Measurements from ENCODE around the gene DIABLO. TPM values are rescaled to one million over a fixed set of nuclear protein-coding genes. Genes with fewer than 3 reads are reported as not detected.

DIABLO gene
- total RNA-seq, 2 donors from 2014 or later = 54.1 to 132 TPM

GRCh38 chr12:122187466-122187865, 38.4 kb downstream of the DIABLO start:
- DNase-seq (ENCODE audit: low spot score) = no peak
- WGBS = 57% methylated on average over 12 of the region's 12 CpGs
- TF ChIP-seq POLR2A (IDR thresholded peaks at IDR 0.05) (no peak), POLR2AphosphoS5 (IDR thresholded peaks at IDR 0.05) (no peak)
- TF ChIP-seq, protein P1, sequence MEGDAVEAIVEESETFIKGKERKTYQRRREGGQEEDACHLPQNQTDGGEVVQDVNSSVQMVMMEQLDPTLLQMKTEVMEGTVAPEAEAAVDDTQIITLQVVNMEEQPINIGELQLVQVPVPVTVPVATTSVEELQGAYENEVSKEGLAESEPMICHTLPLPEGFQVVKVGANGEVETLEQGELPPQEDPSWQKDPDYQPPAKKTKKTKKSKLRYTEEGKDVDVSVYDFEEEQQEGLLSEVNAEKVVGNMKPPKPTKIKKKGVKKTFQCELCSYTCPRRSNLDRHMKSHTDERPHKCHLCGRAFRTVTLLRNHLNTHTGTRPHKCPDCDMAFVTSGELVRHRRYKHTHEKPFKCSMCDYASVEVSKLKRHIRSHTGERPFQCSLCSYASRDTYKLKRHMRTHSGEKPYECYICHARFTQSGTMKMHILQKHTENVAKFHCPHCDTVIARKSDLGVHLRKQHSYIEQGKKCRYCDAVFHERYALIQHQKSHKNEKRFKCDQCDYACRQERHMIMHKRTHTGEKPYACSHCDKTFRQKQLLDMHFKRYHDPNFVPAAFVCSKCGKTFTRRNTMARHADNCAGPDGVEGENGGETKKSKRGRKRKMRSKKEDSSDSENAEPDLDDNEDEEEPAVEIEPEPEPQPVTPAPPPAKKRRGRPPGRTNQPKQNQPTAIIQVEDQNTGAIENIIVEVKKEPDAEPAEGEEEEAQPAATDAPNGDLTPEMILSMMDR (IDR thresholded peaks at IDR 0.05) = no peak
- Histone ChIP-seq H3K27me3 (replicated peaks; ENCODE audit: insufficient read depth) (no peaks in the 10 kb centered on the region), H3K36me3 (no peaks in the 10 kb centered on the region), H3K27ac (no peak overlapping the region), H3K4me3 (no peak overlapping the region), H3K4me1 (replicated peaks) (no peaks in the 10 kb centered on the region), H3K9me3 (no peaks in the 10 kb centered on the region)
- intact Hi-C loops (cut with DNase I) = no loop called here

DNA sequence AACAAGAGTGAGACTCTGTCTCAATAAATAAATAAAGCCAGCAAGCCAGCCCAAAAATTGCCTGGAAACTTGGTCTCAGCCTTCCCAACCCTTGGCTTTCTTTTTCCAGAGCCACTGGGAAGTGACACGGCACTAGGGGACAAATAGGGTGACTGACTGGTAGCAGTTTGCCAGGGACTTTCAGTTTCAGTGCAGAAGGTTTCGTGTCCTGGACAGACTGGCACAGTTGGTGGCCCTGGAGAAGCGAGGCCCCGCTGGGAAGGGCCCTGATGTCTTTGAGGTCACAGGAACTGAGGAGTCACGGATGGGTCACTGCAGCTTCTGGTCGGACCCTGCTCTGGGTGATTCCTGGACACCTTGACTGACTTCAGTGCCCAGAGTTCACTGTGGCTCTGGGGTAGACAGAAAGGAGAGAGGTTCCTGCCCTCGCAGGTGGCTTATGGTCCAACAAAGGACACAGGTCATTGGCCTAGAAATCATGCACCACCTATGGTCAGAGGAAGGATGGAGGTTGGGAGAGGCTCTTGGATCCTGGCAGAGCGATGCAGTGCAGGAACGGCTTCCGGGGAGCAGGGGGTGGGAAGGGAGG, 40.3 kb downstream of the DIABLO start:
- no peaks in the 10 kb centered on the region for H3K27me3 ChIP-seq (replicated peaks; ENCODE audit: insufficient read depth)
- H3K27ac ChIP-seq = no peak overlapping the region
- no peaks in the 10 kb centered on the region for H3K36me3 ChIP-seq
- H3K4me3 ChIP-seq = no peak overlapping the region
- H3K4me1 ChIP-seq (replicated peaks) = no peaks in the 10 kb centered on the region
- TF ChIP-seq POLR2AphosphoS5 (IDR thresholded peaks at IDR 0.05) (no peak), POLR2A (IDR thresholded peaks at IDR 0.05) (no peak)
- TF ChIP-seq, protein P1 (IDR thresholded peaks at IDR 0.05) = no peak
- 93% methylated on average over 10 of the region's 10 CpGs for whole genome bisulfite sequencing
- intact Hi-C loops (cut with DNase I) = no loop called here
- no peak for DNase-seq (ENCODE audit: low spot score)
- H3K9me3 ChIP-seq = no peaks in the 10 kb centered on the region

DNA sequence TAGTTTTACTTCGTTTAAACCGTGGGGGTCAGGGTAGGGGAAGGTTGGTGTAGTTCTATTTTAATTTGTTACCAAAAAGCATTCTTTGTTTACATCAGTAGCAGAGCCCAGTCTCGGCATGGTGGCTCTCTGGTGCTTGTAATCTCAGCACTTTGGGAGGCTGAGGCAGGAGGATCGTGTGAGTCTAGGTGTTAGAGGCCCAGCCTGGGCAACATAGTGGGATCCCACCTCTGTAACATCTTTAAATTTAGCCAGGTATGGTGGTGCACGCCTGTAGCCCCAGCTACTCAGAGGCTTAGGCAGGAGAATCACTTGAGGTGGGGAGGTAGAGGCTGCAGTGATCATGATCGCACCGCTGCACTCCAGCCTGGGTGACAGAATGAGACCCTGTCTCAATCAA, 40.8 kb downstream of the DIABLO start:
- WGBS = 91% methylated on average over 7 of the region's 7 CpGs
- TF ChIP-seq POLR2AphosphoS5 (IDR thresholded peaks at IDR 0.05) (no peak), POLR2A (IDR thresholded peaks at IDR 0.05) (no peak)
- TF ChIP-seq, protein P1 (IDR thresholded peaks at IDR 0.05) = no peak
- no peaks in the 10 kb centered on the region for H3K4me1 ChIP-seq (replicated peaks)
- H3K27ac ChIP-seq = no peak overlapping the region
- DNase-seq (ENCODE audit: low spot score) = no peak
- H3K9me3 ChIP-seq = no peaks in the 10 kb centered on the region
- H3K4me3 ChIP-seq = no peak overlapping the region
- intact Hi-C loops (cut with DNase I) = no loop called here
- no peaks in the 10 kb centered on the region for H3K36me3 ChIP-seq
- H3K27me3 ChIP-seq (replicated peaks; ENCODE audit: insufficient read depth) = no peaks in the 10 kb centered on the region

- H3K4me3 ChIP-seq = no peak overlapping the region
- intact Hi-C loops (cut with DNase I) = no loop called here
- H3K4me1 ChIP-seq (replicated peaks) = no peaks in the 10 kb centered on the region
- no peaks in the 10 kb centered on the region for H3K9me3 ChIP-seq
- 84% methylated on average over 18 of the region's 18 CpGs for WGBS
- TF ChIP-seq, protein P1 (IDR thresholded peaks at IDR 0.05) = no peak
- TF ChIP-seq POLR2A (IDR thresholded peaks at IDR 0.05) (no peak), POLR2AphosphoS5 (IDR thresholded peaks at IDR 0.05) (no peak)
- no peak for DNase-seq (ENCODE audit: low spot score)
- no peaks in the 10 kb centered on the region for H3K27me3 ChIP-seq (replicated peaks; ENCODE audit: insufficient read depth)
- no peak overlapping the region for H3K27ac ChIP-seq
- H3K36me3 ChIP-seq = no peaks in the 10 kb centered on the region
Measured at GRCh38 chr12:122184517-122184916, 41.3 kb downstream of the DIABLO start.

DNA sequence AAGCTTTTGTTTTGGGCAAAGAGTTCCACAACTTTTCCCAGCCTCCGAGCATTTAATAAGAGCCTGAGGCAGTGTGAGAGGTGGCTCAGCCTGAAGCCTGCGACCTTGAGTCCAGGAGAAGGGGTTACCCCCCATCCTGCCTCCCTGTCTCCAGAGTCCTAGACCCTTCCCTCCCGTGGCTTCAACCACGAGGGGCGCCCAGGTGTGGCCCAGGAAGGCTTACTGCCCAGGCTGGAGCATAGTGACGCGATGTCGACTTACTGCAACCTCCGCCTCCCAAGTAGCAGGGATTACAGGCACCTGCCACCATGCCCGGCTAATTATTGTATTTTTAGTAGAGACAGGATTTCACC, 42.3 kb downstream of the DIABLO start:
- no peaks in the 10 kb centered on the region for H3K4me1 ChIP-seq (replicated peaks)
- intact Hi-C loops (cut with DNase I) = no loop called here
- no peaks in the 10 kb centered on the region for H3K9me3 ChIP-seq
- H3K36me3 ChIP-seq = no peaks in the 10 kb centered on the region
- TF ChIP-seq, protein P1 (IDR thresholded peaks at IDR 0.05) = no peak
- TF ChIP-seq POLR2AphosphoS5 (IDR thresholded peaks at IDR 0.05) = no peak
- H3K4me3 ChIP-seq = peak overlapping the region; percentile 36 to 48
- 79% methylated on average over 10 of the region's 10 CpGs for WGBS
- DNase-seq (ENCODE audit: low spot score) = no peak
- H3K27me3 ChIP-seq (replicated peaks; ENCODE audit: insufficient read depth) = no peaks in the 10 kb centered on the region
- no peak overlapping the region for H3K27ac ChIP-seq

All from prostate gland (tissue), 2 donors.